HG03457 (cell line): Measurements from ENCODE around the gene PRSS27.
"Not testable (repeated sequence)": the region's sequence is repeated elsewhere in the genome, so short reads cannot be mapped to it uniquely, and the experiment has no call there.

Experiments used
- ATAC-seq: cut with Tn5 transposase; IDR thresholded peaks from one replicate; pipeline ENCODE4 v1.9.1; 2021; ENCODE audit warnings: moderate number of reproducible peaks; ENCODE audit not compliant: unreplicated experiment

The PRSS27 gene

DNA sequence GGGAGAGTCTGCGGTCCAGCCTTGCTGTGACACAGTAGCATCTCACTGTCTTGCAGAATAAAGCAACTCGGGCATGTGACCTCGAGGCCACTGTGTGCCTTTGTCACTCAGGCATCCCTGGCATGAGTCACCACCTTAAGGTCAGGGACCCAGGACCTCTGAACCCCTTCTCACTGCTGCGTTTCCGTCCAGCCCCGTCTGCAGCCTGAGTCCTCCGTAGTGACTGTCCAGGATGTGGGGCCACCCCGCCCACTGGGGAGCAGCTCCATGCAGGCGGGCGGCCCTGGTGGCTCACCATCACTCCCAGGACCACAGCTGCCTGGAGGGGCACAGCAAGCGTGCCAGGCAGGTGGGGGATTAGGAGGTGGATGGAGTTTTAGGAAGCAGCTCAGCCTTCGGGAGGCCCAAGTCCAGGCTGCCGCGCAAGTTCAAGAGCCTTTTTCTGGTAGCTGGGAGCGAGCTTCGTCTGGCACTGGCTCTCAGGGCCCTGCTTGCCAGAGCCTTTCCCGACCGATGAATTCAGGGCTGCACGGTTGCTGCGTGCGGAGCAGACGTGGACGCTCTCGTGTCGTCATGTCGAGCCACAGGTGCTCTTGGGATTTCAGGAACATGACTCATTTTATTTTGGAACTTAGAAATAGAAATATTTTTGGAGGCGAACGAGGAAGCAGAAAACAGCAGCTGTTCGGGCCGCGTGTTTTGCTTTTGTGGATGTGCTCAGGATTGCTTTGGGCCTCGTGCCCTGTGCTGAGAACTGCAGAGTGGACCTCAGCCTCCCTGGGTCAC, 20.9 kb downstream of the PRSS27 start:
- no peak for ATAC-seq

DNA sequence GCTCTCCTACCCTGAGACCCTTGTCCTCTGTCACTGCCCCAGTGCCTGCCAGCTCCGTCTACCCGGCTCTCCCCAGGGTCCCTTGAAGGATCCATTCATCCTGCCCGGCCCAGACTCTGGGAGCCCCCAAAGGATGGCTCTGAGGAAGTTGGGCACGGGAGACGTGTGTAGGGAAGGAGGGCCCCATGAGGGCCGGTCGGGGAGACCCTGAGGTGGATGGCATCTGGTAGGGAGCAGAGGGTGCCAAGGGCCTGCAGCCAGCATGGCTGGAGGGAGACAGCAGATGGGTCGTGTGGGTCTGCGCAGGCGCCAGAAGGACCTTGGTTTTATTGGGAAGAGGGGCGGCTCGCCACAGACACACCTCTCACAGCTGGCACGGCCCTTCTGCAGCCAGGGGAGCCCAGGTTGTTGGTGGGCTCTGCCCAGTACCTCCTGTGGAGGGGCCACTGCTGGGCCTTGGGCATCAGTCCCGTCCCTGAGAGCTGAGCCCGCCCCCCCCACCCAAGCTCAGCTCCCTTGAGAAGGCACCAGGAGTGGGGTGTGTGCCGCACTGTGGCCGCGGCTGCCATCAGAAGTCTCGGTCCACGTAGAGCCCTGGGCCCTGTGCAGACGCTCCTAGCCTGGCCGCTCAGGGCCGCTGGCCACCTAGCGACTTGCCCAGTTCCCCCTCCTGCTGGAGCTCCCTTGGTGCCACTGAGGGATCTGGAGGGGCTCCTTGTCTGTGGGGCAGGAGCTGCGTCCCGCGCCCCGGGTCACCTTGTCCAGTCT, 21.7 kb downstream of the PRSS27 start:
- ATAC-seq = no peak

DNA sequence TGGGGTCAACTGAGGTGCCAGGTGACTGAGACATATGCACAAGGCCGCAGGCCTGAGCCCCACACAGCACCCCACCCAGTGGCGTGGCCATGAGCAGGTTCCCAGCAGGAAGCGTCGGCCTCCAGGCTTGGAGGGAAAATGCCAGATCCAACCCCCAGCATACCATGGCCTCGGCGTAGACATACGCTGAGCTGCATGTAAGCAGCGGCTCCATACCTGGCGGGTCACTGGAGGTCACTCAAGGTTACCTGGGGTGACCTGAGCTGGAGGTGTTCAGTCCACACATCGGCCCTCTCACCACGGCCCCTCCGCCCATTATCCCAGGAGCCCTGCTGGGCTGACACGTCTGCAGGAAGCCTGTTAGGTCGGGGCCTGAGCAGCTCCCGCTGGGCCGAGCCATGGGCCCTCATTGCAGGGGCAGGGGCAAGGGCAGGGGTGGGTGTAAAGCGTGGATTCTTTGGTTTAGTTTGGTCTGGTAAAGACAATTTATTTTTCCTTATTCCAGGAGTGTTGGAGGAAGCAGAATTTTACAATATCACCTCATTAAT, 22.5 kb downstream of the PRSS27 start:
- ATAC-seq = no peak

DNA sequence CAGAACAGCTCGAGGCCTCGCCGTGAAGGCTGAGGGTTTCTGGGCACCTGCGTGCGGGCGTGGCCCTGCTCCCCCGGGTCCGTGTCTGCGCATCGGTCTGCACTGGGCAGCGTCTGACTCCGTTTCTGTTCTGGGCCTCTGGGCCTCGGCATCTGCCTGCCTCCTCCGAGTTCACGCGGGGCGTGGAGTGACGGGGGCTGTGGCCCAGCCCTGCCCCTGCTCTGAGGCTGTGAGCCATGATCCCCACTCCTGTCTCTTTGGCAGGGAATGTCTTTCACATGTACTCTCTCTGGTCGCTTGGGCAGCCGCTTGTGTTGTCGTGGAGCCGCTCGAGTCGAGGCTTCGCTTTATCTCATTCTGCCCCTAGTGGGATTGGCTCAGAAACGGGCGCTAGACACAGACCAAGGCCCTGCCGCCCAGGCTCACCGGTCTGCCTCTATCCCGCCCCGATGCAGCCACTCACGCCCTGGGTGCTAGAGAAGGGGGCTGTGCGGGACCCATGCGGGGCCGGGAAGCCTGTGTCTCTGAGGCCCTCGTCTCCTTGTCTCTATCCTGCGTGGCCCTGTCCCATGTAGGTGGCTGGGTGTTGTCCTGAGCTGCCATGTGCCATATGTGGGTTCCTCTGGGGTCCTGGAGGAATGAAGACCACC, 23.3 kb downstream of the PRSS27 start:
- not testable (repeated sequence) for ATAC-seq

DNA sequence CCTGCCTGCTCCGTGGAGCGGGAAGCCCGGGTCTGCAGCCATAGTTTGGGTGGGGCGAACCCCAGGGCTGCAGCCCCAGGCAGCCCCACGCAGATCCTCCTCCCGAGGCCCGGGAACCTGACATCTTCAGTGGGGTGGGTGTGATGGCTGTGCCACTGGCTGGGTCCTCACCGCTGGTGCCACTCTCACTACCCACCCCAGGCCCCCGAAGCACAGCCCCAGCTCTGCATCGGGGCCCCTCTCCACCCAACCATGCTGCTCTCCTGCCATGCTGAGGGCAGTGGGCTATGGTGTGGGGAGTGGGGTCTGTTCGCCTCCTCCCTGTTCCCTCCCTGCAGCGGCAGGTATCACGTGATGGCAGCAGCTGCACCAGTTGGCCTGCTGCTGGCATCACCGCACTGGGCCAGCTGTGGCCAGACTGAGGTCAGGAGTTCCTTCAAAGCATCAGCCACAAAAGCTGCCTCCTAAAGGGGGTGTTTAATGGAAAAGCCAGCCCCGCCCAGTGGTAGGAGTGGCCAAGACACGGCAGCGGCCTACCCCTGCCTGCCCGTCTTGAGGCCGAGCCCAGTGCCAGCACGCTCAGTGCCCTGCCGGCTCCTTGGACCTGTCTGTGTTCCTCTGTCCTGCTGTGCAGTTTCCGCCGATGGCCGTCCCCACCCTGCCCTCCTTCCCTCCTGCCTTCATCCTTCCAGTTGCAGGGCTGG, 26.9 kb downstream of the PRSS27 start:
- ATAC-seq = no peak

DNA sequence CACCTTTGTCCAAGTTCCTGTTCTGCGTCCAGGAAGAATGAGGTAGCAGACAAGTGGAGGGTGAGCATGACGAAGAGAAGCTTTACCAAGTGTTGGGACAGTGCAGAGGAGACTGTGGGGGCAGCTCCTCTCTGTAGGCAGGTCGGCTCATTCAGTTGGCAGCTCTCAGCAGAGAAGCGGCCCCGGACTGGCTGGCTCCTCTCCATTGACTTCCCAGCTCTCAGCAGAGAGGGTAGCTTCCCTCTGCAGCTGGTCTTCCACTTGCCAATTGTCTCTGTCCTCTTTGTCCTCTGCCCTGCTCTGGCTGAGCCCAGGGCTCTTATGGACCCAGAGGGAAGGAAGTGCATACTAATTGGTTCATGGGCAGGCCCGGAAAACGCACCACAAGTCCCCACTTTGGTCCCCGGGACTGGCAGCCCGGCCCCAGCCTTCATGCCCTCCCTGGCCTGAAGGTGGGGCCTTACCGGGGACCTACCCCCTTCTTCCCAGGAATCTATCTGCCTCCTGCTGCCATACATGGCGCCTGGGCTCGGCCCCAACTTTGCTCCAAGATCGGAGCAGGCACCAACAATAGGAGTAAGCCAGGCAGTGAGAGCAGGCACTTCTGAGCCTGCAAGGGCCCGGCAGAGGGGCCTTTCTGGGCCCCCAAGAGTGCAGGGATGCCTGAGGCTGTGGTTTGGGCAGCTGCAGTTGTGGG, 27.6 kb downstream of the PRSS27 start:
- ATAC-seq = no peak

DNA sequence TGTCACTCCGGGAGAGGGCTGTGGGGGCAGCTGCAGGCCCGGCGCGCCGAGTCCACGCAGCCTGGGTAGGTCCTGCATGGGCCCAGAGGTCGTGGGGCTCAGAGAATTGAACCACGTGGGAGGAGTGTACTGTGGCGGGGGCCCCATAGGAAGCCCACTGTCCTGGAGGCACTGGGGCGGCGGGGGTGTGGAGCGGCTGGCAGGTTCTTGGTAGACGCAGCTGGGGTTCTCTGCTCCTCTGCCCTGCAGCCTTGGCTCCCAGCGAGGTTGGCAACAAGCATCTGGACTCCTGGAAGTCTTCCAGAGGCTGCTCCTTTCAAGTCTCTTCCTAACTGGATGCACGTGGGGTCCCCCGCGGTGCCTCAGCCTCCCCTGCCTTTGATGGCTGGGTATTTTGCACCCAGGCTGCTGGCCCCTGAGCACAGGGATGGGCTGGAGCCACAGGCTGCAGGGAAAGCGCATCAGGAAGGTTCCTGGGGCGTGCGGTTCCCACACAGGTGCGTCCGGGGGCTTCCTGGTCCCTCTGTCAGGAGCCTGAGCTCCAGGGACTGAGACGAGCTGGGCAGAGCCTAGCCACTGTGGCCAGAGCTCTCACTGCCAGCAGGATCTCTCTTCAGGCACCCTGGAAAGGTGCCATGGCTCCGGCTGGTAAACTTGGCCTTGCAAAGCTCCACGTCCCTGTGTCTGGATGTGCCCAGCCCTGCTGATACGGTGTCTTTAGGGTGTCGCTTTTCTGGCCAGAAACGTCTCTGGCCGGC, 28.4 kb downstream of the PRSS27 start:
- ATAC-seq = no peak

DNA sequence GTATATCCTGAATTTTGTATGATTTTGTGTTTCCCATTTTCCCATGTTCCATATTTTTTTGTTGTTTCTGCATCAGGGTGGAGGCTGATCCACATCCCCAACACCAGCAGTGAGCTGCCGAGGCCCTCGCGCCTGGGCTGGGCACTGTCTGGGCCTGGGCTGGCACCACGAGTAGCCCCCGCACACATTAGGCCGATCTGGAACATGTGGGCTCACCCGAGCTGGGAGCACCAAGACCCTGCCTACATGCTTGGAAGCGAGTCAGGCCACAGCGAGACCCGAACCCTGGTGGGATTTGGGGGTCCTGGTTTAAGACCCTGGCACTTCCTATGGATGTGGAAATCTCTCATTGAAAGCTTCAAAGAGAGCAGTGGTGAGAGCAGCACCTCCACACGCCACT, 29.2 kb downstream of the PRSS27 start:
- ATAC-seq = no peak

DNA sequence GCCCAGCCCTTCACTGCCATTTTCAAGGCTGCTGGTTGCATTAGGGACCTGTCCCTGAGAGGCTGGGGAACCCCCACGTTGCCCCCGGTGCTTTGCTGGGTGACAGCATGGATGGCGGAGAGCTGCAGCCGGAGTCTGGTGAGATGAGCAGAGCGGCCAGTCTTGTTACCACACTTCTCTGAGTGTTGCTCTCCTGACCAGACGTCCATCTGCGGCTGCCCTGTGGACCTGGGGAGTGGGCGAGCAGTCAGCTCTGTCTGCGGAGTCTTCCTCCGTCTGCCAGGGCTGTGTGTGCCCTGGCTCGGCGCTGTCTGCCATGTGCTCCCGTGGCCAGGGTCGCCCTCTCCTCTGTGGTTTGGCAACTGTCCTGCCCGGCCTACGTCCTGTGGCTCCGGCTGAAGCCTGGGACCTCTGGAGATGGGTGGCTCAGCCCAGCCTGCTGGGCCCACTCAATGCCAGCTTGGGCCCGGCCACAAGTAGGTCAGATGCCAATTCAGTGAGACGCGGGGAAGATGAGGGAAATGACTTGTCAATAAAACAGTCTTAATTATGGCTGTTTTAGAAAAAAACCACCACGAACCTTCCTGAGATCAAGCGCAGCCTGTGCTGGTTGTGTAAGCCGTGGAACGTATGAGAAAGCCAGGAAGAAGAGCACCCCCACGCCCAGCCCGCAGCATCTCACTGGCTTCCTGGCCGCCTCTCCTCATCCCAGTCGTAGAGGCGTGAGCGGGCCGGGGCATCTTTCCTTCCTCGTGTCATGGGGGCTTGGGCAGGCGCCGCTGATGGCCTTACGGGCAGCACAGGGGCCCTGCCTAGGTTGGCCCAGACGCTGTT, 29.8 kb downstream of the PRSS27 start:
- ATAC-seq = no peak

DNA sequence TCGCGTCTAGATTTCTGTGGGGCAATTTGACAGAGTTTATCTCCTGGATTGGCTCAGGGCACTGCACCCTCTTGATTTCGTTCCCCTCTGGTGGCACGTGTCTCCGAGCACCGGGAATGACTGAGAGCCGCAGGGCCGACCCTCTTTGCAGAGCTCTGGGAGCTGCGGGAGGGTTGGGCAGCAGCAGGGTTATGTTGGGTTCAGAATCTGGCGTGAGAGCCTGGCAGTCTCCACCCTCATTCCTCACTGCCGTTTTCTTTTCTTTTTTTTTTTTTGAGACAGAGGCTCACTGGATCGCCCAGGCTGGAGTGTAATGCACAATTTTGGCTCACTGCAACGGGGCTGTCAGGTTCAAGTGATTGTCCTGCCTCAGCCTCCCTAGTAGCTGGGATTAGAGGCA, 30.6 kb downstream of the PRSS27 start:
- ATAC-seq = not testable (repeated sequence)

DNA sequence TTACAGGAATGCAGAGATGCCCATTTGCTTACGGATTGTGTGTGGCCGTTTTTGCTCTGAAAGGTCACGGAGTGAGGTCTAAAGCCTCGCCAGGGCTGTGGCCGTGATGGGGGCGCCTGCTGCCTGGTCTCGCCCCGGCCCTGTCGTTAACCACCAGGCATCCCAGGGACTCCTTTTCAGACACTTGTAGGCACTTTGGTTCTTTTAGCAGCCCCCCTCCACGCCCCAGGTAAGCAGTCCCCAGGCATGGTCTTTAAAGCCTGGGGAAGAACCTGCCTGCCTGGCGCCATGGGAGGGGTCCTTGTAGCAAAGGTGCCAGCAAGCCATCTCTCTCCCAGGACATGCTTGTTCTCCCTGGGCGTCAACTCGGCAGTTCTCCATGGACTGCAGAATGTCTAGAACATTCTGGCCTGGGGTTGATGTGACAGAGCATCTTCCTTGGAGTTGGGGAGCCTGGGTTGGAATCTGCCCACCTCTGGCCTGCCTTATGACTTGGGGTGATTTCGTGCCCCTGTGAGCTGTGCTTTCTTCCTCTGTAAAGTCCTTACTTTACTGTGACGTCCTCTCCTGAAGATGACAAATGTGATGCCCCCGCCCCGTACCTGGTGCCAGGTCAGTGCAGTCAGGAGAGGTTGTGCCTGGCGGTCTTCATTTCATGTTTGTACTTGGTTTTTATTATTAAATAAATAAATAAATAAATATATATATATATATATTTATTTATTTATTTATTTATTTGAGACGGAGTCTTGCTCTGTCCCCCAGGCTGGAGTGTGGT, 32.3 kb downstream of the PRSS27 start:
- ATAC-seq = no peak

DNA sequence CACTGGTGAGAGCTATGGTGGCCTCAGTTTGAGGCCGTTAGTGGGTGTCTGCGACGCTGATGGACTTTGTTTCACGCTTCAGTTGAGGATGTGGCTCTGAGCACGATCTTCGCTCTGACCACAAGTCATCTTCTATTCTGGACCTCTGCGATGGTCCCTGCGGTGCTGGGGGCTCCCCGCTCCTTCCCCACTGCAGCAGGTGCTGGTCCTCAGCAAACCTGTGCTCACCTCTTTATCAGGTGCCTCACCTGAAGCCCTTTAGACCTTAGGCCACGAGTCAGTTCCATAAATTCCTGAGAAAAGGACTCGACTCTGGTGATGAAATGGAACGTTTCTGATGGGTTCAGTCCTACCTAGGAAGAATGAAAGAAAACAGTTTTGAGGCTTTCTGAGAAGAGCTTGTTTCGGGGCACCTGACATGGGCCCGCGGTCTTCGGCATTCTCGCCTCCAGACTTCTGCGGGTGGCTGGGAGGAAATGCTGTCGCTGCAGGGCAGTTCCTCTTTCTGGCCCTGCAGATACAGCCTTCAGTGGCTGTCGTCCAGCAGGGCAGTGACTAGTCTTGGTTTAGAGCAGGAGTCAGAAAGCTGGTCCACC, 33.0 kb downstream of the PRSS27 start:
- ATAC-seq = no peak

DNA sequence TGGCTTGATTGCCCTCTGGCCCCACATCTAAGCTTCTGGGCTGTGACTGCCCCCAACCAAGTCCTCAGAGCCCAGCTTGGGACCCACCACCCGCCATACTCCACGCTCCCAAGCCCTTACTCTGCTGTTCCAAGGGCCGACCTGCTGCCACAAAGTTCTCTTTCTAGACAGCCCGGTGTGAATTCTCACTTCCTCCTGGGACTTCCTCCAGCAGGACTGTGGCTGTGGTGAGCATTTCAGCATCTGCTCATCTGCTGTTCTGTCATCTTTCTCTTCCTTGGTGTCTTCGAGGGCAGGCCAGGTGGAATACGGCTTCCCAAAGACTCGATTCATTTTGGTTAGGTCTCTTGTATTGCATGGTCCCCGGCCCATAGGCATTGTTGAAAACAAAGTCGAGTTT, 33.9 kb downstream of the PRSS27 start:
- ATAC-seq = not testable (repeated sequence)

DNA sequence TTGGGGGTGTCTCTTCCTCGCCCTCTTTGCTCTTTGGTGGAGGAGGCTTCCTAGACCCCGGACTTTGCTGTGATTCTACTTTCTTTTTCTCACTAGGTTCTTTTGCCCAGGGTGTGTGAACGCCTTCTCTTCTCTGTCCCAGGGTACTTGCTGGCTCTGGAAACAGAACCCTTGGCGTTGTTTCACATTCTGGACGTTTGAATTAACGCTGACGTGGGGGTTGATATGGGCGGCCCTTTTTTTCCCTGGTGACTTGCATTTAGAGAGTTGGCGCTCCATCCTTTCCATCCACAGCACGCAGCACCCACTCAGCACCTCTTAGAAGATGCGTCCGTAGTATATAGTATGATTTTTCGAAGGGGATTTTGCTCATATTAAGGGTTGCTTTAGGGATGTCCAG, 37.0 kb downstream of the PRSS27 start:
- not testable (repeated sequence) for ATAC-seq

DNA sequence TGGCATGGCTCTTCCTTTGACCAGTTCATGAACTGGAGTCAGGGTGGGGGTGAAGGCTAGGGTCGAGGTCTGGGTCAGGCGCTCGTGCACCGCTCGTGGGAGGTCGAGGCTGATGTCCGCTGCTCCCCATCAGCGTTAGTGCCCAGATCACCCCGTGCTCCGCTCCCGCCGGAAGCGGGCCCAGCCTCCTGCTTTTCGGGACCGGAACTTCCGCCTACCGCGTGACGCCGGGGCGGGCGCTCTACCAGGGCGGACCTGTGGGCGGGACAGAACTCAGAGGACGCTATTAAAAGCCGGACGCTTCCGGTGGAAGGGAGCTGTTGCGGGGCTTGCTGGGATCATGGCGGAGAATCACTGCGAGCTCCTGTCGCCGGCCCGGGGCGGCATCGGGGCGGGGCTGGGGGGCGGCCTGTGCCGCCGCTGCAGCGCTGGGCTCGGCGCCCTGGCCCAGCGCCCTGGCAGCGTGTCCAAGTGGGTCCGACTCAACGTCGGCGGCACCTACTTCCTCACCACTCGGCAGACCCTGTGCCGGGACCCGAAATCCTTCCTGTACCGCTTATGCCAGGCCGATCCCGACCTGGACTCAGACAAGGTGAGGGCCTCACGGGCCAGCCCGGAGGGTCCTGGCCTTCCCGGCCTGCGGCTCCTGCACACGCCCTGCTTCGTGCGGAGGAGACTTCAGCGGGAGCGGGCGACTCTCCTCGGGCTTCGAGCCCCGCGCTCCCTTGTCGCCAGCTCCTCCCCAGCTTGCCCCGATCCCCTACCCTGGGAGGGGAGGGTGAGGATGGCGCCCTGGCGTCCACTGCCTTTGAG, 37.6 kb downstream of the PRSS27 start, which contains the start of gene KCTD5:
KCTD5 (plus strand) TSS at position 315 of the 813 bp plus-strand sequence; CDS start at position 341, 26 bp downstream.
- peak; percentile 52 for ATAC-seq

DNA sequence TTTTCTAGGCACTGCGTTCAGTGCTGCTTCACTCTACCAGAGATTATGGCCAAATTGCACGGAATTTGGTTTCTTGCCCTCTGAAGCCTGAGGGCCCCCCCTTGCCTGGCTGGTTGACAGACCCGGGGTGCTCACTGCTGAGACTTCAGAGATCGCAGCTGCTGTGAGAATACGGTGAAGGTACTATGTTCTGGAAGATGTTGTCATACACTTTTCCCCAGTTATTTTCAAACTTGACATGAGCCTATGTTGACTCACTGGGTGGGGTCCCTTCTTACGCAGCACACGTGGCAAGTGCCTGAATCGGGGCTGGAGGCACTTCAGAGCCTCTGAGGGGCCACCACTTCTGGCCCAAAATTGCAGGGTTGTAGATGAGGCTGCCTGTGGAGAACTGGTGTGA, 39.7 kb downstream of the PRSS27 start:
- not testable (repeated sequence) for ATAC-seq

DNA sequence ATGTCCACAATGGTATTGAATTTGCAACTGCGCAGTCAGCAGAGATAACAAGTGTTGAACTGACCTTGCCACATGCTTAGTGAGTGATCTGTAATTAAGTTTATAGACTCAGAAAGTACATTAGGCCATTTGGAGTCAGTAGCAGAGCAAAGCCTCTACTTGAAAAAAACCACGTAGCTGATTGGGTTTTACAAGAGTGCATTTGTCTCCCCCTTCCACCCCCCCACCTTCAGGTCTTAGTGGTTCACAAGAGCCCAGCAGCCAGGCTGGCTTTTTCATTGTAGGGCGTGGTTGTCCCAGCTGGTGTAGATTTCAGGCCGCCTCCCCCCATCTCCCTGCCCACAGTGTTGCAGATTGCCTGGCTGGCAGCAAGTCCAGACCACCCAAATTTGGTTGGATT, 40.1 kb downstream of the PRSS27 start:
- ATAC-seq = not testable (repeated sequence)
